Fibroblast of skin of left biceps (primary cell): Measurements from ENCODE around the gene SHB.
A peak's percentile ranks its signal among the peaks of the same experiment; 100 is the strongest.
"Not testable (repeated sequence)": the region's sequence is repeated elsewhere in the genome, so short reads cannot be mapped to it uniquely, and the experiment has no call there.

Experiments used
- DNase-seq, 2 experiments: peaks; one replicate each; pipeline ENCODE4 v3.0.0-alpha.2; 2013; ENCODE audit warnings: low read depth in 2 of 2

The SHB gene

GRCh38 chr9:37969558-37970300, 99.3 kb downstream of the SHB start:
- no peak for DNase-seq

GRCh38 chr9:37969130-37969529, 99.9 kb downstream of the SHB start:
- no peak for DNase-seq

GRCh38 chr9:37968228-37968701, 100.8 kb downstream of the SHB start:
- DNase-seq = no peak

- DNase-seq = no peak
These were observed 101.3 kb downstream of the SHB start for GRCh38 chr9:37967761-37968080.

- no peak for DNase-seq
These were observed 101.8 kb downstream of the SHB start for GRCh38 chr9:37967014-37967760.

- no peak for DNase-seq
These were observed 102.5 kb downstream of the SHB start for GRCh38 chr9:37966412-37967013.

- not testable (repeated sequence) for DNase-seq
These were observed 103.2 kb downstream of the SHB start for GRCh38 chr9:37965676-37966345.

- no peak for DNase-seq
These were observed 103.9 kb downstream of the SHB start for GRCh38 chr9:37965116-37965515.

- DNase-seq = no peak
These were observed 104.3 kb downstream of the SHB start for GRCh38 chr9:37964740-37965081.

GRCh38 chr9:37963936-37964739, 104.9 kb downstream of the SHB start:
- DNase-seq = peak; percentile 87

GRCh38 chr9:37961351-37961750, 107.7 kb downstream of the SHB start:
- no peak for DNase-seq

GRCh38 chr9:37960631-37961030, 108.4 kb downstream of the SHB start:
- no peak for DNase-seq

GRCh38 chr9:37959976-37960375, 109.1 kb downstream of the SHB start:
- DNase-seq = no peak

- DNase-seq = no peak
These were observed 110.9 kb downstream of the SHB start for GRCh38 chr9:37958154-37958553.

GRCh38 chr9:37957664-37957953, 111.4 kb downstream of the SHB start:
- no peak for DNase-seq

- no peak for DNase-seq
These were observed 111.9 kb downstream of the SHB start for GRCh38 chr9:37956904-37957663.

GRCh38 chr9:37956423-37956820, 112.6 kb downstream of the SHB start:
- no peak for DNase-seq

- DNase-seq = no peak
These were observed 113.1 kb downstream of the SHB start for GRCh38 chr9:37955781-37956422.

- DNase-seq = no peak
These were observed 114.4 kb downstream of the SHB start for GRCh38 chr9:37954581-37954981.

GRCh38 chr9:37953775-37954437, 115.1 kb downstream of the SHB start:
- peak in 1 of 2 experiments; percentile 70 for DNase-seq
